ENCODE results near the gene WWTR1. TPM values are rescaled to one million over a fixed set of nuclear protein-coding genes. Genes with fewer than 3 reads are reported as not detected.
A peak's percentile ranks its signal among the peaks of the same experiment; 100 is the strongest.

WWTR1 gene
- total and polyA plus RNA-seq, 2 of the 4 experiments (the other 2 are of a cell fraction), result 38.9 to 65.3 TPM

GRCh38 chr3:149553781-149554451 lies 103.9 kb downstream of the WWTR1 start (continued):
- TF ChIP-seq USF2 (IDR thresholded peaks at IDR 0.05; ENCODE audit: low read depth, low read length), result no peak

- no CpG with 5 or more reads among the region's 2 CpGs for WGBS, 2 experiments (ENCODE audit: extremely low coverage in 2 of 2, insufficient read length in 1 of 2)
- Histone ChIP-seq H2BK15ac (ENCODE audit: low read depth, low read length) (0 out of 3 replicates have a peak overlapping the region, but pooled peaks have one; percentile 34), H4K20me1 (ENCODE audit: insufficient read depth, low read length) (peaks cover 22% of the 10 kb centered on the region), H3K79me1 (ENCODE audit: low read depth in 1 of 2, low read length in 2 of 2) (peaks cover 12 to 70% of the 10 kb centered on the region in 2 experiments; a peak in 3 of 4 replicates), H2BK20ac (ENCODE audit: low read depth, low read length) (no peak overlapping the region; the same call in 1 of the 2 replicates), H3K4me2 (ENCODE audit: low read depth, low read length) (no peak overlapping the region), H2BK5ac (ENCODE audit: low read depth, low read length, poor library complexity, severe bottlenecking) (peak overlapping the region; percentile 6), H3K27me3 (ENCODE audit: control insufficient read depth, insufficient read depth, low read length) (no peaks in the 10 kb centered on the region), H3K23ac (ENCODE audit: low read depth, low read length) (peak overlapping the region; percentile 79; the same call in 1 of the 2 replicates), H4K91ac (ENCODE audit: insufficient read depth, low read depth, low read length) (0 out of 2 replicates have a peak overlapping the region, but pooled peaks have one; percentile 5), H3K27ac (ENCODE audit: insufficient read depth, low read length) (no peak overlapping the region), H4K5ac (ENCODE audit: low read depth, low read length) (no peak overlapping the region; the same call in 1 of the 2 replicates), H2AK9ac (replicated peaks; ENCODE audit: low read depth, low read length, poor library complexity) (no peak overlapping the region), H3K9me3 (ENCODE audit: control insufficient read depth, insufficient read depth, low read length) (no peaks in the 10 kb centered on the region), H3K4me3 (ENCODE audit: insufficient read depth, low read depth, low read length) (no peak overlapping the region), H3K9ac (ENCODE audit: low read depth, low read length) (no peak overlapping the region), H2BK120ac (ENCODE audit: low read depth, low read length) (peak overlapping the region; percentile 47; the same call in 1 of the 2 replicates), H3K4me1 (ENCODE audit: control insufficient read depth, insufficient read depth, low read length) (peaks cover 25% of the 10 kb centered on the region), H2AK5ac (ENCODE audit: low read depth, low read length) (peak overlapping the region; percentile 50; the same call in 1 of the 2 replicates), H3K4ac (ENCODE audit: low read depth, low read length) (peak overlapping the region; percentile 53; the same call in 1 of the 2 replicates), H3K36me3 (ENCODE audit: control insufficient read depth, insufficient read depth, low read length) (no peaks in the 10 kb centered on the region; the same call in 1 of the 2 replicates), H3K14ac (replicated peaks; ENCODE audit: low read depth, low read length) (peak overlapping the region; percentile 38; the same call in 1 of the 2 replicates), H3K56ac (ENCODE audit: extremely low read depth, insufficient read depth, low read length) (no peak overlapping the region), H3K9me1 (ENCODE audit: insufficient read depth, low read length) (peaks cover 15% of the 10 kb centered on the region), H3K18ac (ENCODE audit: low read depth, low read length) (peak overlapping the region; percentile 42), H4K8ac (ENCODE audit: low read depth in 2 of 2, low read length in 2 of 2) (no peak overlapping the region; a peak in 2 of 4 replicates), H2AFZ (replicated peaks; ENCODE audit: low read length, poor library complexity) (no peak overlapping the region)
- no peak for ATAC-seq (ENCODE audit: low read depth)
- no peak for DNase-seq
- dilution Hi-C loops (cut with HindIII; ENCODE audit: low sequenced_read_pairs, unreplicated experiment), result no loop called here
- in situ Hi-C loops (cut with MboI; ENCODE audit: low sequenced_read_pairs), result no loop called here
- intact Hi-C loops (cut with micrococcal nuclease), result no loop called here
- BruUV-seq (replicated peaks), result no TSS peak
- ChIA-PET POLR2A (ENCODE audit: unreplicated experiment) (no interaction called here), CTCF (no interaction called here)
- TF ChIP-seq USF2 (IDR thresholded peaks at IDR 0.05; ENCODE audit: low read depth, low read length) (no peak), MXI1 (IDR thresholded peaks at IDR 0.05; ENCODE audit: borderline replicate concordance, low read depth, low read length) (no peak), MAFK (IDR thresholded peaks at IDR 0.05; ENCODE audit: low read depth, low read length) (no peak), CEBPB (IDR thresholded peaks at IDR 0.05; ENCODE audit: low read depth, low read length) (no peak), MAZ (IDR thresholded peaks at IDR 0.05; ENCODE audit: borderline replicate concordance, low read depth, low read length) (no peak), NFE2L2 (IDR thresholded peaks at IDR 0.05; ENCODE audit: low read depth, low read length) (no peak), RFX5 (IDR thresholded peaks at IDR 0.05; ENCODE audit: low read depth, low read length) (no peak), CTCF (conservative IDR thresholded peaks at IDR 0.05; ENCODE audit: low read depth, low read length) (no peak), RCOR1 (IDR thresholded peaks at IDR 0.05; ENCODE audit: insufficient replicate concordance, low read length) (no peak), POLR2A (IDR thresholded peaks at IDR 0.05; ENCODE audit: low read depth, low read length) (no peak)
Observed at GRCh38 chr3:149552700-149553099, 105.1 kb downstream of the WWTR1 start.

All from IMR-90 (cell line).